ENCODE measurements around the gene UMODL1. TPM values are rescaled to one million over a fixed set of nuclear protein-coding genes. Genes with fewer than 3 reads are reported as not detected.
A peak's percentile ranks its signal among the peaks of the same experiment; 100 is the strongest.

UMODL1 gene
- polyA plus RNA-seq, 4 donors = 0.05 to 0.27 (median 0.09) TPM; not detected in 1

- DNase-seq (ENCODE audit: low read depth in 4 of 4, low spot score in 2 of 4) = no peak
Observed at GRCh38 chr21:42146273-42146805, 75.2 kb downstream of the UMODL1 start.

- no peak for DNase-seq (ENCODE audit: low read depth in 4 of 4, low spot score in 2 of 4)
Observed at GRCh38 chr21:42146821-42147220, 75.7 kb downstream of the UMODL1 start.

DNA sequence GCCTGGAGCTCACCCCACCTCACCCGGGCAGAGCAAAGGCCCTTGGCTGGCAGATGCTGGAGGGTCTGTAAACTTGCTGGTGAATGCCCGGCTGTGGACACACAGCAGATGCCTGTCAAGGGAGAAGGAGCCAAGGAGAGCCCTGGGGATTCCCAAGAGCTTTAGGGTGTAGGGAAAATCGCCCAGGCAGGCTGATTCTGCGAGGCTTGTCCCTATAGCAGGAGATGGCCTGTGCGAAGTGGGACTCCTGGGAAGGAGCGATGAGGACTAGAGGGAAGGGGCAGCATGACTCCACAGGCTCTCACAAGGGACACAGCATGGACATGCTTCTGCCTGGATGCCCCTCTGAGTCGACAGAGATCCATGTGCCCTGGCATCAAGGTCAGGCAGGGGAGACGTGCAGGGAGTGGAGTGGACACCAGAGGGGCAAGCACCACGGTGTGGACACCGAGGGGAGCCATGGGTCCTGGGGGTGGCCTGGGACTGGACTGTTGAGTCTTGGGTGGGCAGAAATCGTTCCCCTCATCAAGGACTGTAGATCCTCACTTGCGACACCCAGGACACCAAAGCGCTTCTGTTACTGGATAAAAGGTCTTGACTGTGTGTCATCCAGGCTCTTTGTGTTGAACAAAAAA is 76.4 kb downstream of the UMODL1 start:
- DNase-seq (ENCODE audit: low read depth in 4 of 4, low spot score in 2 of 4) = no peak

GRCh38 chr21:42148097-42148496 is 77.0 kb downstream of the UMODL1 start:
- DNase-seq (ENCODE audit: low read depth in 4 of 4, low spot score in 2 of 4) = no peak

DNA sequence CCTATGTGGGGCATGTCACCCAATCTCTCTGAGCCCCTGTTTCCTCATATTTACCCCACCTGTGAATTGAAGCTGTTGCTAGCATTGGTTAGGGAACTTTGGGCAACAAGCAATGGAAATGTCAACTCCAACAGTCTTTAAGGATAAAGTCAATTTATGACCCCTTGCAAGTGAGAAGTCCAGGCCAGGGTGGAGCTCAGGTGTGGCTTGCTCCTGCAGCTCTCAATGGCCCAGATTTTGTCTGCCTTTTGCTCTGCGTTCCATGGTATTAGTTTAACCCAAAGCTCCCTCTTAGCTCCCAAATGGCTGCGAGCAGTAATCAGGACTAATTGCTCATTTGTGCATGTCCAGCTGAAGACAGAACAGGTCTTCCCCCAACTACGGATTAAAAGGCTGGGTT is 77.5 kb downstream of the UMODL1 start:
- DNase-seq (ENCODE audit: low read depth in 4 of 4, low spot score in 2 of 4) = no peak

GRCh38 chr21:42149656-42150473 is 78.7 kb downstream of the UMODL1 start:
- no peak for DNase-seq (ENCODE audit: low read depth in 4 of 4, low spot score in 2 of 4)

- DNase-seq (ENCODE audit: low read depth in 4 of 4, low spot score in 2 of 4) = no peak
Observed at GRCh38 chr21:42150474-42151085, 79.5 kb downstream of the UMODL1 start.

DNA sequence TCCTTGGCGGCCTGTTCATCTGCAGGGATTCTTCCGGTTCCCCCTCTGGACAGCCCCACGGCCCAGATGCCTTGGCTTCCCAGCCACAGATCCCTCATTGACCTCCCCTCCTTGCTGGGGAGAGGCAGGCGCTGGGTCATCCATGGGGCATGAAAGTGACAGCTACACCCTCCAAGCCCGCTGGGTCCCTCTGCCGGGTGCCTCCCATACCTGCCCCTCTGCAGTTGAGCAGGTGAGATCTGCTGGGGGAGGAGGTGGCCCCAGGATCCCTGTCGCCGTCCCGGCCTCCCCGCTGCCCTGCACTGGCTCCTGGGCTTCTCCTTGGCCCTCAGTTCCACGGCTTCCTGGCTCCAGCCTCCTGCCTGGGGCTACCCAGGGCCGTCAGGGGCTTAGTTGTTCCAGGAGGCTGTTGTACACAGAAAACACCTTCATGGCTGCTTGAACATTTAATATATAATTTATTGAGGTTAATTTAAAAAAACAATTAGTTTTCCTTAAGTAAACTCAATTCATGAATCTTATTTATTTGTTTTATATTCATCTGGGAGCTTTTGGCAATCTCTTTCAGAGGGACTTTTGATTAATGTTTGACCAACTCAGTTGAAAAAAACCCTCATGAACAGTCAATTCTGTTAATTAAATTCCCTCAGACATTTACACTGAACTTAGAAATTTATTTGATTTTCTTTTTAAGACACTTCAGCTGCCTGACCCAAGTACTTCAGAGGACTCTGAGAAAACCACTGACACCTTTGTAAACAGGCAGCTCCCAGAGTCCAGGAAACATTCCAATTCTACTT is 80.2 kb downstream of the UMODL1 start:
- DNase-seq (ENCODE audit: low read depth in 4 of 4, low spot score in 2 of 4) = peak in 1 of 4 donors; percentile 39

GRCh38 chr21:42151948-42152220 is 80.8 kb downstream of the UMODL1 start:
- no peak for DNase-seq (ENCODE audit: low read depth in 4 of 4, low spot score in 2 of 4)

DNA sequence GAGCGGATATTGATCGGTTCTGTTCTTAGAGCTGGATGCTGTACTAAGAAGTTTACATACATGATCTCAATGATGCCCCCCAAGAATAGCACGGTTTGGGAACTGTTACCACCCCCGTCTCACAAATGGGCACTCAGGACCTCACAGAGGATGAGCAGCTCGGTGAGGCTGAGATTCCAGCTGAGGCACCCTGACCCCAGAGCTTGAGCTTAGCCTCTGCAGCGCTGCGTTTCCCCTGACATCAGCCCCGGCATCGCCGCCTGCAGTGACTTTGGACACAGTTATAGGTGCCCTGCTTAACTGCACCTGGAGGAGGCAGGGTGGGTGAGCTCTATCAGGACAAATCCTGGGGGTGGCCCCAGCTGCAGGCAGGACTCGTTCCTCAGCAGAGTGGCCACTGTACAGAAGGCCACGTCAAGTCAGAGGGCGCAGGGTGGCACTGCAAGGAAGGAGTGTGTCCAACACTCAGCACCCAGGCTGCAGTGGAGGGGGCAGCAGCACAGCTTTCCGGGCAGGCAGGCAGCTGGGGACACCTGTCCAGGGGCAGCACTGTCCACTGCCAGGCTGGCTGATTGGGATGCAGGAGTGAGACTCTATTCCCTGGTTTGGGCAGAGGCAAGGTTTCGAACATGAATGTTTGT is 82.0 kb downstream of the UMODL1 start:
- DNase-seq (ENCODE audit: low read depth in 4 of 4, low spot score in 2 of 4) = no peak

DNA sequence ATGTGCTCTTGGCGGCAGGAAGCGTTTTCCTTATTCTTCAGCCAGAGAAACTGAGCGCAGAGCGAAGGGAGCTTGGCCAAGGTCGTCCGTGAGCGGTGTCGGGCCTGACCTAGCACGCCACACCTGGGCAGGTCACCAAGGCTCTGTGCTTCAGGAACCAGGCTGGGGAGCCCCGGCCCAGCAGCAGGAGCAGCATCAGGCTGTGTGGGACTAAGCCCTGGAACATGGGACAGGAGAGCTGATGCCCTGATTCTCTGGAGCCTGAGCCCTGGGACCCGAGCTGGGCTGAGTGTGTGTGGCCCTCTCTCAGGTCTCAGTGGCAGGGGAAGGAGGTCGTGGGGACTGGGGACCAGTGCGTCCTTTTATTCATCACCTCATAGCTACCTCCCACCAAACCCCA is 82.6 kb downstream of the UMODL1 start:
- DNase-seq (ENCODE audit: low read depth in 4 of 4, low spot score in 2 of 4) = no peak

GRCh38 chr21:42154237-42155044 is 83.3 kb downstream of the UMODL1 start:
- DNase-seq (ENCODE audit: low read depth in 4 of 4, low spot score in 2 of 4) = no peak

DNA sequence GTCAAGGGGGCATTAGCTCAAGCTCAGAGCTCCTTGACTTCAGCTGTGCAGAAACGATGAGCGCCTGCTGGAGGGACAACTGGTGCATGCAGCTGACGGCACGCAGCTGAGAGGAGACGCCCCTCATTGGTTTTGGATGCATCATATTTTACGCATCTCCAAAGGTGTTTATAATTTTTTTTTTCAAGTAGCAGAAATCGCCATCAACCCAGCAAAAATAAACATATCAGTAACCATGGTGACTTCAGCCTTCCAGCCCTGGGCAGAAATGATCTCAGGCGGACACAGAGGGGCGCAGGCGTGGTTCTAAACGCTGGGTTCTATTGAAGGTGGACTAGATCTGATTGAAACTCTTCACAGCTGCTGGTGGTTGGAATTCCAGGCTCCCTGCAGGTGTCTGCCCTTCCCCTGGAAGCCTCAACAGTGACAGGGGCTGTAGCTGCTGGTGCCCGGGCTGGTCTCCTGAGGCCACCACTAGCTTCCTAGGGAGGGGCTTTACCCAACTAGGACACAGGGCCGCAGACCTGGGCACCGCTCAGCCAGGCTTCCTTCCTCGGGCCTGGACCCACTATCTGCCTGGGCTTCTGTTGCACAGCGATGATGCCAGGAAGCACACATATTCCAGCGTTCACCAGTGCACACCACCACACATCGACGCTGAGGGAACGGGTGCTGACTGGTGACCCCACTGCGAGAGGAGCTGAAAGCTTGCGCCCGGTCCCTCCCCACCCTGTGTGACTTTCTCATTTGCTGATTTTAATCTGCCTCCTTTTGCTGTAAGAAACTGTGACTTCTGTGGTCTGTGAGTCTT is 84.1 kb downstream of the UMODL1 start:
- no peak for DNase-seq (ENCODE audit: low read depth in 4 of 4, low spot score in 2 of 4)

DNA sequence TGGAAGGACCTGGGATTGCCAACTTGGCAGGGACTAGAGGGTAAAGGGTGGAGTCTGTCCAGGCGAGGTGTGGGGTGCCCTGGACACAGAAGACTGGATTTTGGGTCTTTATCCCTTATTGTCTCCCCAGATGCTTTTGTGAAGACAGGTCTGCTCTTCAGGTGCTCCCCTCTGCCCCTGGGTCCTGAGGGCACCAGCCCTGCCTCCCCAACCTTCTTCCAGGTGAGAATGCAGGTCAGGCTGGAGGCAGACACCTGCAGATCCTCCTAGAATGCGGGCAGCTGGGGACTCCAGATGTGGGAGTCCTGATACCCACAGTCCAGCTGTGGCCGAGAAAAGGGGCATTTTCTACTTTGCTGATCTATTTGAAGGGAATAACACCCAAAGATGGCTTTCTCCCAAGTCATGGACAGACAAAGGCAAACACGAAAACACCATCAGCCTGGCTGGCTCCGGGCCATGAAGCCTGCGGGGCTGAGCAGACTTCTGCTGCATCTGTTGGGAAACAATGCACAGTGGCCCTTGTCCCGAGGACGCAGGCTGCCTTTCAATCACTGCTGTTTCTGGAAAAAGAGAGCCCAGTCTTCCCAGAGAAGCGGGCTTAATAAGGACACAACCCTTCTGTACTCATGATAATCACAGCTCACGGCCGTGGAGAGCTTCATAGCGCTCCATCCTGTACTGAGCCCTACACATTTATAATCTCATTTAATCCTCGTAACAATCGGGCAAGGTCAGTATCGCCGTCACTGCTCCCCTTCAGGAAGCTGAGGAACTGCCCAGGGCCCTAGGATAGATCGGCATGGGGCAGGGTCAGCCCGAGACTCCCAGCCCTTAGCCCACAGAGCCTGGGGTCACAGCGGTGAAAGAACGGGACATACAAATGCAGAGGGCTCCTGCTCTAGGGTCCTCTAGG is 85.8 kb downstream of the UMODL1 start:
- no peak for DNase-seq (ENCODE audit: low read depth in 4 of 4, low spot score in 2 of 4)

DNA sequence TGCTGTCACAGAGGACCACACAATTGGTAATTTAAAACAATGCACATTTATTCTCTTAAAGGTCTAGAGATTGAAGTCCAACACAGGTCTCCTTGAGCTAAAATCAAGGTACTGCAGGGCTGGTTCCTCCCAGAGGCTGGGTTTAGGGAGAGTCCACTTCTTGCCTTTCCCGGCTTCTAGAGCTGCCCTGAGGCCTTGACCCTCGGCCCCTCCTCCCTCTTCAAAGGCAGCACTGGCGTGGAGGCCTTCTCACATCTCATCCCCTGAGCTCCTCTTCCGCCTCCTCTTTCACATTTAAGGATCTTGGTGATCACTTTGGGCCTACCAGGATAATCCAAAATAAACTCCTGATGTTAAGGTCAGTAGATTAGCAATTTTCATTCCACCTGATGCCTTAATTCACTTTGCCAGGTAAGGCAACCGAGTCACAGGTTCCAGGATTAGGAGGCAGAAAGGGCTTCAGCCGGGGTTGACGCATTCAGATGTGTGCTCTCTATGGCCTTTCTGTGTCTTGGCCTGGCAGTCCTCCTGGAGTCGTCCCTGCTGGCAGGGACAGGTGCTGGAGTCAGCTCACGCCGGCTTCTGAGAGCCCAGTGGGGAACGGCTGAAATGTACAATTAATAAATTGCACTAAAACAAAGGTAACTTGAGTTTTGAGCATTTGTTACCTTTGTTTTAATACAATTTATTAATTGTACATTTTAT is 86.6 kb downstream of the UMODL1 start:
- no peak for DNase-seq (ENCODE audit: low read depth in 4 of 4, low spot score in 2 of 4)

DNA sequence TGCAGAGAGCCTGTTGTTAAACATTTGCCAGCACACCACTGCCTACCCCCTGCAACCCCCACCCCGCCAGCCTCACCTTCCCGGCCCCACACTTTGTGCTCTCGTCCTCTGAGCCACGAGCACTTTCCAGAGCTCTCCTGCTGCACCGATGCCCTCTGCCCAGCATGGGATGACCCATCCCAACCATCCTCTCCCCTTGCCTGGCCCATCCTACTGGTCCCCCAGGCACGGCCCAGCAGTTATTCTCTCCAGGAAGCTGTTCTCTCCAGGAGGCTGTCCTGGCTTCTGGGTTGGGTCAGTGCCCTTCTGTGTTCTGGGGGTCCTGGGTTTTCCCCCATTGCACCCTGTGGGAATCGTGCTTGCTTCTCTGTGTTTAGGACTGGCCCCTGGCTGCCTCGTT is 87.7 kb downstream of the UMODL1 start:
- DNase-seq (ENCODE audit: low read depth in 4 of 4, low spot score in 2 of 4) = no peak

- no peak for DNase-seq (ENCODE audit: low read depth in 4 of 4, low spot score in 2 of 4)
Observed at GRCh38 chr21:42159560-42160110, 88.5 kb downstream of the UMODL1 start.
